H1 (cell line): ENCODE measurements around the gene MYO5B. TPM values are rescaled to one million over a fixed set of nuclear protein-coding genes. Genes with fewer than 3 reads are reported as not detected.

Experiments used
- CTCF ChIA-PET: fragments of 300-600 bp; sonication (Branson Sonifier 250); formaldehyde crosslinking; loops from one replicate; lab custom pipeline; 2021; ENCODE audit not compliant: partially characterized antibody; lab: Charles Lee
- POLR2A ChIA-PET: fragments of 300-600 bp; sonication (Branson Sonifier 250); formaldehyde crosslinking; loops from one replicate; lab custom pipeline; 2021; ENCODE audit warnings: inconsistent platforms; ENCODE audit not compliant: partially characterized antibody; lab: Charles Lee
- DNase-seq, 2 experiments: peaks; one replicate each; pipeline versions ENCODE4 v3.0.0 to v3.0.0-alpha.2; 2010 to 2022; ENCODE audit warnings: low spot score in 2 of 2, low read depth in 1 of 2, mixed read lengths in 1 of 2
- FAIRE-seq: peaks from 2 replicates; lab custom pipeline; 2011; peaks lifted over from hg19 to GRCh38; lab: Jason Lieb, UNC
- H2AFZ ChIP-seq: 2 replicates; pipeline ENCODE4 v1.8.1; 2012; ENCODE audit warnings: low read length, inconsistent platforms
- H2AK5ac ChIP-seq: 2 replicates; pipeline ENCODE4 v1.6.1; 2013; ENCODE audit warnings: low read depth, low read length
- H2BK120ac ChIP-seq: replicated peaks from 2 replicates; pipeline ENCODE3; 2013; ENCODE audit warnings: low read depth, low read length, inconsistent platforms
- H2BK12ac ChIP-seq: 2 replicates; pipeline ENCODE4 v1.6.1; 2013; ENCODE audit warnings: low read depth, low read length
- H2BK15ac ChIP-seq: 2 replicates; pipeline ENCODE4 v1.6.1; 2013; ENCODE audit warnings: low read length
- H2BK20ac ChIP-seq: 2 replicates; pipeline ENCODE4 v1.6.1; 2013; ENCODE audit warnings: low read length
- H2BK5ac ChIP-seq: 2 replicates; pipeline ENCODE4 v1.6.1; 2013; ENCODE audit warnings: low read depth, low read length
- H3K14ac ChIP-seq: 2 replicates; pipeline ENCODE4 v1.6.1; 2013; ENCODE audit warnings: inconsistent platforms; ENCODE audit not compliant: insufficient read length
- H3K18ac ChIP-seq: 2 replicates; pipeline ENCODE4 v1.6.1; 2013; ENCODE audit warnings: low read length; ENCODE audit errors: extremely low read depth
- H3K23ac ChIP-seq: 2 replicates; pipeline ENCODE4 v1.6.1; 2013; ENCODE audit warnings: inconsistent platforms; ENCODE audit not compliant: insufficient read length
- H3K23me2 ChIP-seq: 2 replicates; pipeline ENCODE4 v1.6.1; 2013; ENCODE audit warnings: low read depth, low read length
- H3K27ac ChIP-seq: 2 replicates; pipeline ENCODE4 v1.6.1; 2011; ENCODE audit warnings: low read depth, low read length, inconsistent platforms
- H3K27me3 ChIP-seq, 4 experiments: replicated peaks in 1 of 4; 1 replicate in 1 of 4; 2 replicates in 3 of 4; pipeline versions ENCODE4 v1.6.1 to v1.8.1; 2011 to 2013; ENCODE audit warnings: low read length in 3 of 4, mild to moderate bottlenecking in 3 of 4, inconsistent platforms in 2 of 4, mixed read lengths in 2 of 4, moderate library complexity in 1 of 4; ENCODE audit not compliant: control insufficient read depth in 3 of 4, insufficient read depth in 3 of 4; ENCODE audit errors: extremely low read depth in 1 of 4
- H3K36me3 ChIP-seq, 4 experiments: 2 replicates each; pipeline versions ENCODE4 v1.6.1 to v1.8.1; 2011 to 2013; ENCODE audit warnings: mild to moderate bottlenecking in 4 of 4, low read length in 3 of 4, moderate library complexity in 2 of 4, control low read depth in 1 of 4, inconsistent platforms in 1 of 4; ENCODE audit not compliant: insufficient read depth in 4 of 4, control insufficient read depth in 2 of 4
- H3K4ac ChIP-seq: replicated peaks from 2 replicates; pipeline ENCODE3; 2013; ENCODE audit warnings: low read length, low read depth, mixed read lengths, inconsistent platforms; ENCODE audit not compliant: insufficient read length
- H3K4me1 ChIP-seq, 4 experiments: replicated peaks in 1 of 4; 1 replicate in 1 of 4; 2 replicates in 3 of 4; pipeline versions ENCODE4 v1.6.1 to v1.8.1; 2011 to 2013; ENCODE audit warnings: low read length in 3 of 4, inconsistent platforms in 2 of 4, mixed read lengths in 1 of 4; ENCODE audit not compliant: insufficient read depth in 4 of 4, control insufficient read depth in 3 of 4
- H3K4me2 ChIP-seq, 2 experiments: 2 replicates each; pipeline versions ENCODE4 v1.6.1 to v1.8.1; 2011 to 2013; ENCODE audit warnings: low read depth in 2 of 2, low read length in 2 of 2, control low read depth in 1 of 2, inconsistent platforms in 1 of 2, mild to moderate bottlenecking in 1 of 2; ENCODE audit not compliant: insufficient read depth in 1 of 2
- H3K4me3 ChIP-seq, 4 experiments: fragments of 200-600, 300-600 bp in 1 of 4; sonication (generic), shearing (Covaris generic), sonication (Bioruptor Twin) in 1 of 4; 2 replicates each; pipeline versions ENCODE4 v1.5.1 to v1.8.1; 2011 to 2016; ENCODE audit warnings: low read length in 4 of 4, low read depth in 3 of 4, control low read depth in 2 of 4, inconsistent platforms in 2 of 4, mild to moderate bottlenecking in 2 of 4, mixed read lengths in 1 of 4, moderate library complexity in 1 of 4; ENCODE audit not compliant: insufficient read depth in 2 of 4; ENCODE audit errors: extremely low read depth in 1 of 4
- H3K56ac ChIP-seq: replicated peaks from 2 replicates; pipeline ENCODE3; 2013; ENCODE audit warnings: low read depth, mild to moderate bottlenecking, mixed read lengths, low read length, inconsistent platforms; ENCODE audit not compliant: insufficient read length
- H3K79me1 ChIP-seq: 2 replicates; pipeline ENCODE4 v1.6.1; 2013; ENCODE audit warnings: low read depth, low read length, control low read depth
- H3K79me2 ChIP-seq, 2 experiments: 2 replicates each; pipeline versions ENCODE4 v1.6.1 to v1.8.1; 2012 to 2013; ENCODE audit warnings: low read length in 2 of 2, mild to moderate bottlenecking in 2 of 2, inconsistent platforms in 1 of 2; ENCODE audit not compliant: insufficient read depth in 2 of 2, control insufficient read depth in 1 of 2
- H3K9ac ChIP-seq, 4 experiments: replicated peaks in 1 of 4; 1 replicate in 1 of 4; 2 replicates in 3 of 4; pipeline versions ENCODE4 v1.6.1 to v1.8.1; 2011 to 2013; ENCODE audit warnings: low read depth in 3 of 4, low read length in 3 of 4, control low read depth in 2 of 4, mild to moderate bottlenecking in 2 of 4, moderate library complexity in 2 of 4, inconsistent platforms in 1 of 4; ENCODE audit errors: extremely low read depth in 1 of 4
- H3K9me3 ChIP-seq, 2 experiments: 2 replicates each; pipeline versions ENCODE4 v1.6.1 to v1.8.1; 2012 to 2013; ENCODE audit warnings: mild to moderate bottlenecking in 2 of 2, moderate library complexity in 2 of 2, control low read depth in 1 of 2, inconsistent platforms in 1 of 2, low read depth in 1 of 2, low read length in 1 of 2, mixed read lengths in 1 of 2; ENCODE audit not compliant: insufficient read depth in 2 of 2
- H4K20me1 ChIP-seq, 2 experiments: replicated peaks in 1 of 2; 2 replicates each; pipeline versions ENCODE3 to v1.8.1; 2011 to 2013; ENCODE audit warnings: inconsistent platforms in 2 of 2, low read length in 2 of 2, mild to moderate bottlenecking in 1 of 2; ENCODE audit not compliant: insufficient read depth in 2 of 2, control insufficient read depth in 1 of 2
- H4K5ac ChIP-seq: 2 replicates; pipeline ENCODE4 v1.6.1; 2013; ENCODE audit warnings: low read length, low read depth, mixed read lengths, inconsistent platforms; ENCODE audit not compliant: insufficient read length
- H4K8ac ChIP-seq: 2 replicates; pipeline ENCODE4 v1.8.0; 2013; ENCODE audit warnings: mild to moderate bottlenecking, moderate library complexity, low read length, inconsistent platforms; ENCODE audit not compliant: insufficient read depth; ENCODE audit errors: extremely low read depth
- H4K91ac ChIP-seq: replicated peaks from 2 replicates; pipeline ENCODE3; 2013; ENCODE audit warnings: low read length, mixed read lengths, inconsistent platforms; ENCODE audit not compliant: insufficient read length
- ASH2L ChIP-seq: fragments of 200-600, 300-600 bp; sonication (generic); IDR thresholded peaks from one replicate; pipeline ENCODE4 v1.7.1; 2017; ENCODE audit warnings: low read length
- CTCF ChIP-seq, 3 experiments: IDR thresholded peaks; 1 replicate in 2 of 3; 2 replicates in 1 of 3; pipeline versions ENCODE4 v1.5.1 to v1.6.1; 2011; ENCODE audit warnings: low read length in 3 of 3, mild to moderate bottlenecking in 3 of 3, inconsistent platforms in 2 of 3, low read depth in 1 of 3, moderate library complexity in 1 of 3; ENCODE audit not compliant: insufficient read depth in 1 of 3; ENCODE audit errors: control extremely low read depth in 1 of 3
- EP300 ChIP-seq, 2 experiments: IDR thresholded peaks; 1 replicate in 1 of 2; 2 replicates in 1 of 2; pipeline ENCODE4 v1.6.1; 2011 to 2012; ENCODE audit warnings: low read depth in 2 of 2, low read length in 2 of 2, mild to moderate bottlenecking in 2 of 2, borderline replicate concordance in 1 of 2, inconsistent platforms in 1 of 2, moderate library complexity in 1 of 2
- GABPA ChIP-seq: IDR thresholded peaks from 2 replicates; pipeline ENCODE4 v1.6.1; 2011; ENCODE audit warnings: mild to moderate bottlenecking, low read length, moderate library complexity, borderline replicate concordance; ENCODE audit not compliant: insufficient read depth
- HDAC2 ChIP-seq, 2 experiments: fragments of 300-600 bp in 1 of 2; sonication (generic) in 1 of 2; IDR thresholded peaks; 2 replicates each; pipeline ENCODE4 v1.6.1; 2011 to 2012; ENCODE audit warnings: low read depth in 2 of 2, low read length in 2 of 2, mild to moderate bottlenecking in 2 of 2, moderate library complexity in 2 of 2, borderline replicate concordance in 1 of 2, inconsistent platforms in 1 of 2
- HDAC6 ChIP-seq: IDR thresholded peaks from one replicate; pipeline ENCODE4 v1.7.1; 2012; ENCODE audit warnings: low read depth, mild to moderate bottlenecking, inconsistent platforms, low read length, moderate library complexity
- JUND ChIP-seq: IDR thresholded peaks from 2 replicates; pipeline ENCODE4 v1.6.1; 2011; ENCODE audit warnings: mild to moderate bottlenecking, improper control_type of control experiment, low read length
- PHF8 ChIP-seq: fragments of 200-600 bp; sonication (generic); conservative IDR thresholded peaks from 2 replicates; pipeline ENCODE4 v1.7.1; 2012; ENCODE audit warnings: low read depth, mild to moderate bottlenecking, inconsistent platforms, low read length, moderate library complexity
- SAP30 ChIP-seq: fragments of 300-600 bp; sonication (generic); IDR thresholded peaks from 2 replicates; pipeline ENCODE4 v1.7.1; 2012; ENCODE audit warnings: low read length, moderate library complexity, mild to moderate bottlenecking, inconsistent platforms; ENCODE audit not compliant: insufficient read depth, insufficient replicate concordance
- TCF12 ChIP-seq: IDR thresholded peaks from 2 replicates; pipeline ENCODE4 v1.6.1; 2011; ENCODE audit warnings: low read depth, mild to moderate bottlenecking, low read length
- YY1 ChIP-seq: IDR thresholded peaks from 2 replicates; pipeline ENCODE4 v1.6.1; 2011; ENCODE audit warnings: low read depth, mild to moderate bottlenecking, low read length
- WGBS, 2 experiments: shearing (Covaris generic) in 1 of 2; methylation state at CpG; one replicate each; pipeline versions ENCODE4 v1.1.6 to v1.1.7; 2013 to 2015; ENCODE audit warnings: low lambda C conversion rate in 2 of 2, mixed read lengths in 2 of 2, inconsistent platforms in 1 of 2, low coverage in 1 of 2, missing lambda C conversion rate in 1 of 2; ENCODE audit not compliant: insufficient replicate concordance in 2 of 2, insufficient coverage in 1 of 2, insufficient read length in 1 of 2; ENCODE audit errors: extremely low coverage in 1 of 2, missing lambda C conversion rate in 1 of 2; 5-methylcytosine and 5-hydroxymethylcytosine counted together
- polyA plus RNA-seq, 7 experiments: library from polyadenylated mRNA; depleted of rRNA in 3 of 7; stranded (reverse) in 5 of 7; unstranded in 2 of 7; fragments of >200 nt in 5 of 7; fragments of 200-250 nt in 2 of 7; gene quantifications; 1 replicate in 5 of 7; 2 replicates in 1 of 7; 4 replicates in 1 of 7; pipeline versions ENCODE4 v1.2.1 to v1.2.3, GENCODE V29; 2011 to 2013; ENCODE audit warnings: missing spikeins in 2 of 7, mixed read lengths in 2 of 7
- total RNA-seq: library from RNA; stranded (reverse); fragmentation: NEBNext Ultra II Directional; extraction: Animal tissue kit (Norgen Biotek cat#: 25700); gene quantifications from 2 replicates; pipeline ENCODE4 v1.2.1, GENCODE V29; 2021

The MYO5B gene
- total and polyA plus RNA-seq, 2 of the 8 experiments (the other 6 are each of a cell fraction or from before 2014, with no cell fraction given) = 6.4 to 7.7 TPM

- Histone ChIP-seq H3K79me1 (no peaks in the 10 kb centered on the region), H3K36me3 (no peaks in the 10 kb centered on the region), H4K20me1 (no peaks in the 10 kb centered on the region), H2BK15ac (no peak overlapping the region), H3K14ac (no peak overlapping the region), H4K91ac (no peak overlapping the region), H3K4me2 (no peak overlapping the region), H2AK5ac (no peak overlapping the region), H2BK20ac (no peak overlapping the region), H3K18ac (no peak overlapping the region), H3K23ac (no peak overlapping the region), H2BK5ac (no peak overlapping the region), H3K4me1 (peaks cover 0 to 5% (median 0%) of the 10 kb centered on the region in 4 experiments; a peak in 1 of 7 replicates), H3K9ac (no peak overlapping the region), H2BK12ac (no peak overlapping the region), H3K27me3 (no peaks in the 10 kb centered on the region), H4K8ac (no peak overlapping the region), H2AFZ (no peak overlapping the region), H3K9me3 (no peaks in the 10 kb centered on the region), H3K4me3 (no peak overlapping the region), H3K27ac (no peak overlapping the region), H3K4ac (no peak overlapping the region), H3K79me2 (no peaks in the 10 kb centered on the region), H3K56ac (no peak overlapping the region), H2BK120ac (no peak overlapping the region), H3K23me2 (no peaks in the 10 kb centered on the region), H4K5ac (no peak overlapping the region)
- CTCF ChIA-PET = interaction anchor here (0.7 kb wide), 2 partner anchors 10 to 22 kb away, joined by 3 read pairs; no protein-coding TSS in a partner anchor
- POLR2A ChIA-PET = no interaction called here
- 83% methylated on average over 2 of the region's 2 CpGs; no CpG with 5 or more reads in 1 of the 2 experiments for WGBS, 2 experiments
- TF ChIP-seq SAP30 (no peak), CTCF (IDR thresholded peaks at IDR 0.05; ENCODE audit: control extremely low read depth in 1 of 3, insufficient read depth in 1 of 3, low read depth in 1 of 3, low read length in 3 of 3) (no peak), TCF12 (no peak), HDAC2 (IDR thresholded peaks at IDR 0.05; ENCODE audit: borderline replicate concordance in 1 of 2, low read depth in 2 of 2, low read length in 2 of 2) (no peak), HDAC6 (no peak), YY1 (no peak), JUND (no peak), ASH2L (no peak), EP300 (IDR thresholded peaks at IDR 0.05; ENCODE audit: borderline replicate concordance in 1 of 2, low read depth in 2 of 2, low read length in 2 of 2) (no peak), PHF8 (no peak), GABPA (no peak)
- DNase-seq = no peak
- no peak for FAIRE-seq
Observed at GRCh38 chr18:50181590-50181989, 13.4 kb downstream of the MYO5B start.
